ENCODE results near the gene SQSTM1.
"Not testable (repeated sequence)": the region's sequence is repeated elsewhere in the genome, so short reads cannot be mapped to it uniquely, and the experiment has no call there.

SQSTM1 gene

GRCh38 chr5:179820483-179821297, at the start of gene SQSTM1:
Gene SQSTM1, plus strand, starts transcription at chr5:179820905. Its CDS starts 32 bp downstream, at chr5:179820937.
- peak; percentile 93 for DNase-seq

- no peak for DNase-seq
These were observed 49.3 kb upstream of the SQSTM1 start for GRCh38 chr5:179771311-179771895.

- DNase-seq: no peak
These were observed 48.4 kb upstream of the SQSTM1 start for GRCh38 chr5:179772351-179772750.

- DNase-seq: no peak
These were observed 47.0 kb upstream of the SQSTM1 start for GRCh38 chr5:179773686-179774040.

GRCh38 chr5:179774442-179774841, 46.3 kb upstream of the SQSTM1 start:
- DNase-seq: no peak

- DNase-seq: no peak
These were observed 44.2 kb upstream of the SQSTM1 start for GRCh38 chr5:179776411-179776938.

- DNase-seq: no peak
These were observed 43.2 kb upstream of the SQSTM1 start for GRCh38 chr5:179777456-179777855.

- DNase-seq: no peak
These were observed 42.8 kb upstream of the SQSTM1 start for GRCh38 chr5:179777909-179778308.

- DNase-seq: no peak
These were observed 42.1 kb upstream of the SQSTM1 start for GRCh38 chr5:179778591-179778990.

- DNase-seq: no peak
These were observed 40.9 kb upstream of the SQSTM1 start for GRCh38 chr5:179779826-179780225.

- DNase-seq: no peak
These were observed 40.3 kb upstream of the SQSTM1 start for GRCh38 chr5:179780362-179780761.

- DNase-seq: no peak
These were observed 38.9 kb upstream of the SQSTM1 start for GRCh38 chr5:179781846-179782245.

- DNase-seq: no peak
These were observed 37.6 kb upstream of the SQSTM1 start for GRCh38 chr5:179783128-179783527.

- DNase-seq: no peak
These were observed 33.8 kb upstream of the SQSTM1 start for GRCh38 chr5:179786861-179787260.

- DNase-seq: no peak
These were observed 32.4 kb upstream of the SQSTM1 start for GRCh38 chr5:179788193-179788854.

GRCh38 chr5:179789278-179789677, 31.4 kb upstream of the SQSTM1 start:
- DNase-seq: not testable (repeated sequence)

GRCh38 chr5:179791881-179792611, 28.7 kb upstream of the SQSTM1 start:
- no peak for DNase-seq

- no peak for DNase-seq
These were observed 27.9 kb upstream of the SQSTM1 start for GRCh38 chr5:179792612-179793467.

- peak; percentile 70 for DNase-seq
These were observed 27.1 kb upstream of the SQSTM1 start, which contains the start of gene LTC4S for GRCh38 chr5:179793468-179794139. Gene LTC4S, plus strand, starts transcription at chr5:179793986. Its CDS starts 95 bp downstream, at chr5:179794081.

GRCh38 chr5:179794171-179794570, 26.5 kb upstream of the SQSTM1 start:
- DNase-seq: no peak

- no peak for DNase-seq
These were observed 26.1 kb upstream of the SQSTM1 start for GRCh38 chr5:179794575-179794974.

Measured in activated CD8-positive, alpha-beta memory T cell treated with anti-CD3 and anti-CD28 coated beads for 24 hours (primary cell).